NOMO-1 (cell line): Measurements from ENCODE around the gene CDK1.

Source experiments
- DNase-seq, 2 experiments: peaks; one replicate each; lab custom pipeline; 2025; ENCODE audit not compliant: unreplicated experiment in 2 of 2; lab: John Stamatoyannopoulos, UW

The CDK1 gene

GRCh38 chr10:60778214-60778970, at the start of gene CDK1:
TSS of gene CDK1 (plus strand) at chr10:60778478. CDS start at chr10:60780166, 1,688 bp downstream.
- DNase-seq = peak; percentile 95 to 97

- no peak for DNase-seq
Measured at GRCh38 chr10:60729106-60729505, 49.2 kb upstream of the CDK1 start.

GRCh38 chr10:60731134-60731885, 47.0 kb upstream of the CDK1 start:
- DNase-seq = peak; percentile 3 to 36

GRCh38 chr10:60732198-60732806, 46.0 kb upstream of the CDK1 start:
- peak; percentile 15 to 20 for DNase-seq

- peak in 1 of 2 experiments; percentile 3 for DNase-seq
Measured at GRCh38 chr10:60732807-60733516, 45.3 kb upstream of the CDK1 start.

- DNase-seq = no peak
Measured at GRCh38 chr10:60733517-60733822, 44.8 kb upstream of the CDK1 start.

GRCh38 chr10:60733826-60734225, 44.5 kb upstream of the CDK1 start:
- DNase-seq = no peak

- DNase-seq = no peak
Measured at GRCh38 chr10:60734226-60734625, 44.1 kb upstream of the CDK1 start.

- DNase-seq = no peak
Measured at GRCh38 chr10:60735244-60735643, 43.0 kb upstream of the CDK1 start.

- no peak for DNase-seq
Measured at GRCh38 chr10:60737242-60737641, 41.0 kb upstream of the CDK1 start.

GRCh38 chr10:60739558-60739957, 38.7 kb upstream of the CDK1 start:
- no peak for DNase-seq

GRCh38 chr10:60742512-60742911, 35.8 kb upstream of the CDK1 start:
- no peak for DNase-seq

- DNase-seq = no peak
Measured at GRCh38 chr10:60747817-60748469, 30.3 kb upstream of the CDK1 start.

GRCh38 chr10:60753152-60753551, 25.1 kb upstream of the CDK1 start:
- no peak for DNase-seq

- no peak for DNase-seq
Measured at GRCh38 chr10:60753817-60754216, 24.5 kb upstream of the CDK1 start.

- no peak for DNase-seq
Measured at GRCh38 chr10:60757420-60757895, 20.8 kb upstream of the CDK1 start.

GRCh38 chr10:60759181-60759580, 19.1 kb upstream of the CDK1 start:
- DNase-seq = no peak

GRCh38 chr10:60760711-60761210, 17.5 kb upstream of the CDK1 start:
- DNase-seq = no peak

GRCh38 chr10:60762554-60762953, 15.7 kb upstream of the CDK1 start:
- DNase-seq = no peak

- DNase-seq = no peak
Measured at GRCh38 chr10:60767424-60767823, 10.9 kb upstream of the CDK1 start.
